Right ventricle myocardium superior (tissue), 1 donor: ENCODE results near the gene DAAM2. TPM values are rescaled to one million over a fixed set of nuclear protein-coding genes. Genes with fewer than 3 reads are reported as not detected.

ENCODE experiments used
- ATAC-seq: fragments of 200-7000 bp; cut with Tn5 transposase; one replicate; pipeline ENCODE4 v1.9.1; 2020; ENCODE audit warnings: mild to moderate bottlenecking; ENCODE audit not compliant: poor library complexity
- DNase-seq: peaks from one replicate; pipeline ENCODE4 v3.0.0-alpha.2; 2020
- intact Hi-C: fragments of 100-400 bp; cut with DNase I; formaldehyde crosslinking; loops from one replicate; pipeline ENCODE4 v1.11.2; 2022
- total RNA-seq: library from RNA; stranded (reverse); fragmentation: NEBNext Ultra II Directional; extraction: Animal tissue kit (Norgen Biotek cat#: 25700); gene quantifications from one replicate; pipeline ENCODE4 v1.2.1, GENCODE V29; 2021
- donor health status: DM: no; HTN: yes; CAD: no; lungs with severe emphysema.

The DAAM2 gene
- total RNA-seq, 1 donor from 2014 or later, result 13.0 TPM

DNA sequence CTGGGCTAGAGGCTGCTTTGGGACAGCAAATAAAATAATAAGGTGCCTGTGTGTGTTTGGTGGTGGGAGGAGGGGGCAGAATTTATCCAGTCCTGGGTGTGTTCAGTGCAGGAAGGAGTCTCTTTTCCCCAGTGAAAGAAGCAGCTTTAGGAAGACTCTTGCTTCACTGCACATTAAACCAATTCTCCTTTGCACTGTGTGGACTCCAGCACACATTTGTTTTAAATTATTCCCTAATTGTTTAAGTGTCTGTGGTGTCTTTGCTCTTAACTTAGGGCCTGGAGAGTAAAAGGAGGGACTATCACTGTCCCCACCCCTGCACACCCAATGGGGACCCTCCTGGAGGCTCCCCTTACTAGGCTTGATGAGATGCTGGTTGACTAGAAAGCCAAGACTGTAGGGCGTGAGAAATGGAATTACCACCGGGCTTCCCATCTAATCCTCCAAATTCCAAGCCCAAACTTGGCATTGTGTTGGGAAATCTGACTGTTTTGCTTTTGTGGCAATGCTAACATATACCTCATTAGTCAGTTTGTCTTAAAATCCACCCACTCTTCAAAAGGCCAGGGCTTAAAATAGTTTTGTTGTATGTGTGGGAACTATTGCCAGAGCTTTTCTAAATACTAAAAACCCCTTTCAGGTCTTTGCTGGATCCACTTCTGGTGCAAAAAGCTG, 13.5 kb upstream of the DAAM2 start:
- DNase-seq (no peak), ATAC-seq (no peak)
- intact Hi-C loops, result no loop called here

GRCh38 chr6:39785281-39785680, 6.9 kb upstream of the DAAM2 start:
- DNase-seq (no peak), ATAC-seq (no peak)
- intact Hi-C loops, result no loop called here

GRCh38 chr6:39786649-39787048, 5.5 kb upstream of the DAAM2 start:
- intact Hi-C loops, result no loop called here
- no peak for DNase-seq
- no peak for ATAC-seq

- ATAC-seq, result no peak
- DNase-seq, result no peak
- intact Hi-C loops, result no loop called here
Measured at GRCh38 chr6:39787322-39787721, 4.9 kb upstream of the DAAM2 start.

DNA sequence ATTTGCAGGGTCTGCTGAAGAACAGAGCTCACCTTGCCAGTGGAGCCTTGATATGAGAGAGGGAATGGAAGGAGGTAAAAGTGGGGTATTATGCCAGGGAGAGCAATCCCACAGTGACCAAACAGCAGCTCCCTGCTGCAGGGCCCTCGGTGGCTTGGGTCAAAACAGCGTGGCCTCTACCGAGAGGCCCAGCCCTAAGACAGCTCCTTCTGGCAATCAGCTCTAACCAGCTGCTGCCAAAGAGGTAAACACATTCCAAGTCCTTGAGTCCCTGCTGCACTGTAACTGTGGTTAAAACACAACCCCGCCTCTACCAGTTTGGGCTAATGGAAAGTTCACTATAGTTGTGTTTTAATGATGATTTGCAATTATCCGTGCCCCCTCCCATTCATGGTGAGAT, 1.4 kb upstream of the DAAM2 start:
- no peak for ATAC-seq

GRCh38 chr6:39791311-39791710, 865 bp upstream of the DAAM2 start:
- intact Hi-C loops, result no loop called here
- ATAC-seq, result peak; percentile 40
- no peak for DNase-seq

More for the DNA sequence above, 1.4 kb upstream of the DAAM2 start:
- no peak for DNase-seq
- intact Hi-C loops, result no loop called here

- peak; percentile 7 for ATAC-seq
- intact Hi-C loops, result no loop called here
- no peak for DNase-seq
Measured at GRCh38 chr6:39792540-39793450, 619 bp downstream of the DAAM2 start.

- DNase-seq, result no peak
- intact Hi-C loops, result no loop called here
- ATAC-seq, result no peak
Measured at GRCh38 chr6:39793516-39793915, 1.3 kb downstream of the DAAM2 start.

DNA sequence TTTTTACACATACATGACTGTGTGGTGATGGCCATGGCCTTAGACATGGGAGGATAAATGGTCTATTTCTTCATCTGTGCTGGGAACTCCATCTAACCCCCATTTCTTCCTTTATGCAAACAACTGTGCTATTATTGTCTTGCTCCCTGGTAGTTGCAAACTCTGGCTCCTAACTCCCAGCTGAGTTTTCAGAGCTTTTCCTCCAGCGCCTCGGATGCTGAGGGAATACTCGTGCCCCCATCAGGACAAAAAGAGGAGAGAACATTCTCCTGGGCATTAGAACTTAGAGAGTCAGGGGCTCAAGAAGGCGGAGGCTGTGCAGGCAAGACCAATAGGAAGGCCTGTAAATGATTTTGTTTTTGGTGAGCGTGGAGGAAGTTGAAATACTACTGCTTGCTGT, 2.1 kb downstream of the DAAM2 start:
- intact Hi-C loops, result no loop called here
- ATAC-seq, result no peak
- DNase-seq, result no peak

DNA sequence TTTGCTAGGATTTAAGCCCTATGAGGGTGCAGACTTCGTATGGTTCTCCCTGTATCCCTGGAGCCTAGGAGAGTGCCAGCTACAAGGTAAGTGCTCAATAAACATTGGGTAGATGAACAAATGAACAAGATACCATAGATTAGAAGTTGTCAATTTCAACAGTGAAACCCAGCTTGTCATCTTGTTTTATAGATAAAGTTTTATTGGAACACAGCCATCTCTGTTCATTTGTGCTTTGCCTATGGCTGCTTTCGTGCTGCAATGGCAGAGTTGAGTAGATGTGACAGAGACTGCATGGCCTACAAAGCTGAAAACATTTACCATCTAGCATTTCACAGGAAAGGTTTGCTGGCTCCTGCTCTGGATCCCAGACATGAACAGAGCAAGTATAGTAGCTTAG, 5.6 kb downstream of the DAAM2 start:
- no peak for DNase-seq
- intact Hi-C loops, result no loop called here
- no peak for ATAC-seq

DNA sequence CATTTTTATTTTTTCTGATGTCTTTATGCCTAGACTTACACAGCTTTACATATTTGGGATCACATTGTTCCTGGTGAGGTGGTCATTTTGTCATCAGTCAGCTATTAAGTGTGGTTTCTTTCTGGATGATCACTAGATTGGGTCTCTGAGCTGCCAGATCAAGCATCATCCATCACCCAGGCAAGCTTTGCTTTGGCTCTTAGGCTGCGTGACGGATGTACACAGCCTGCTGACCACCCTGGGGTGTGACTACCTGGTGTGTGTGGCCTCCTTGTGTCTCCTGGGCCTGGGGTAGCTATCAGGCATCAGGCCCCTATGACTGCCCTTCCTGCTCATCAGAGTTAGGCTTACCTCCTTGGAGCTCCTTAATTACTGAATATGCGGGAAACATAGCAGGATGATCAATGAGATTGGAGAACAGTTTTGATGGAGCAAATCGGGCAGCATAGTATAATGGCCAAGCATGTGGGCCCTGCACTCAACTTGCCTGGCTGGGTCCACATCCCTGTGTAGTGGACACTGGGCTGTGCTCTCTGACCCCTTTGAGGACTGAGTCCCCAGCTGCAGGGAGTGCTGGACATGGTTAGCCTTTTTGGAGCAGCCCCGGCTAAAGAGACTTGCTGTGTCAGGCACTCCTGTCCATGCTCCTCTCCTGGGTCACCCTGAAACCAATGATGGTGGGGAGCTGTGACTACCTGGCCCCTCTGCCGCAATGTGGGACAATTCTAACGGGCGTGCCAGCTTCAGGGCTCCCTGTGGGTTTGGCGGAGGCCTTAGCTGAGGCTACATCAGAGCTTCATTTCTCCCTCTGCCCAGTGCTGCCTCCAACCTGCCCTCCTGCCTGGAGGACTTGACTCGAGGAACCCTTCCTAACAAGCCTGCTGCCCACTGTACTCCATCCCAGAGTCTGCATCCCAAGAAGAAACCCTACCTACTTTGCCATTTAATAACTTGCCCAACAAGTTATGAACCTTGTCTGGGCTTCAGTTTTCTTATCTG, 8.2 kb downstream of the DAAM2 start:
- intact Hi-C loops, result no loop called here
- ATAC-seq (no peak), DNase-seq (no peak)

DNA sequence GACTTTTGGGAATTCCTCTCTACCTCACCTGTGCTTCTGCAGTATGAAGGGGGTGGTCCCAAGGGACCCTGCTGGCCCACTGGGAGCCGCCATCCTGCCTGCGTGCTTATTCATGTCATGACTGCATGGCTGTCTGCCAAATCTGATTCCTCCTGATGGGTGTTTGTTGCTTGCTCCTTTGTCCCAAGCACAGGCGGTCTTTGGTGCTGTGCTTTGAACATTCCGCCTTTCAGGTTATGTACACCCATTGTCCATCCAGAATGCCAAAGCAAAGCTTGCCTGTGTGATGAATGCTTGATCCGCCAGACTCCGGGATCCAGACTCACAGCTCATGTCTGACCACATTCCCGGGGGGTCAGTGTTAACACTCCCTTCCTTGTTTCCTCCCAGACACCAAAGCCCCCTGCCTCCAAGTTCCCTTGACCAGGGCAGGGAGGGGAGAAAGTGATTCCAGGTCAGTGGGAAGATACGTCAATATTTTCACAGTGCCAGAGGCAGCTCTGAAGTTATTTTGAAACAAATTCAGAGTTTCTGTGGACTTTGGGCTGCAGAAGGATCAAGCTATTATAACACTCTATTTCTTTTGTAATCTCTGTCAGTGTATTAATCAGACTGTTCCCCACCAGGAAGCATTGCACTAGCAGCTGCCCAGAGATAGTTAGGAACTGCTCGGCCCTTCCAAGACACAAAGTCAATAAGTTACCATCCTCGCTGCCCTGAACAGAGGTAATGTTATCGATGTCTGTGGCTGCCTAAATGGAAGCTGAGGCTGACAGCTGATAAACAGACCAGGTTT, 9.5 kb downstream of the DAAM2 start:
- intact Hi-C loops, result no loop called here
- DNase-seq (no peak), ATAC-seq (no peak)

- DNase-seq (no peak), ATAC-seq (no peak)
- intact Hi-C loops, result no loop called here
Measured at GRCh38 chr6:39803872-39804271, 11.7 kb downstream of the DAAM2 start.

GRCh38 chr6:39804466-39805065, 12.4 kb downstream of the DAAM2 start:
- ATAC-seq, result no peak
- no peak for DNase-seq
- intact Hi-C loops, result no loop called here

DNA sequence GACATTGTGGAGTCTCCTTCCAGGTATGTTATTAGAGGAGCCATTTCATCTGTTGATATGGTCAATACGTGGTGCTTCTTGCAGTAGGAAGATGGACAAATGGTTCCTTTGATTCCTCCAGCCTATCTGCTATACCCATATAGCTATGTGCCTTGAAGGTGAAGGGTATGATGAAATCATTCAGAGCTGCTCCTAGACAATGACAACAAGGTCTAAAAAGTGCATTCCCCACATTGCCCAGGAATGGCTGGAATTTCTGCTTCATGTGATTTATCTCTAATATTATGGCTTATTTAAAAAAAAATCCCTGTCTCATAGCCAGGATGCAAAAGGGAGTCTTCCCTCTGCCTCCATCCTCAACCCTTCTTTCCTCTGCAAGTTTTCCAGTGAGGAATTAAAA, 14.1 kb downstream of the DAAM2 start:
- DNase-seq (no peak), ATAC-seq (no peak)
- intact Hi-C loops, result no loop called here

- intact Hi-C loops, result no loop called here
- no peak for ATAC-seq
- DNase-seq, result no peak
Measured at GRCh38 chr6:39808346-39808745, 16.2 kb downstream of the DAAM2 start.

DNA sequence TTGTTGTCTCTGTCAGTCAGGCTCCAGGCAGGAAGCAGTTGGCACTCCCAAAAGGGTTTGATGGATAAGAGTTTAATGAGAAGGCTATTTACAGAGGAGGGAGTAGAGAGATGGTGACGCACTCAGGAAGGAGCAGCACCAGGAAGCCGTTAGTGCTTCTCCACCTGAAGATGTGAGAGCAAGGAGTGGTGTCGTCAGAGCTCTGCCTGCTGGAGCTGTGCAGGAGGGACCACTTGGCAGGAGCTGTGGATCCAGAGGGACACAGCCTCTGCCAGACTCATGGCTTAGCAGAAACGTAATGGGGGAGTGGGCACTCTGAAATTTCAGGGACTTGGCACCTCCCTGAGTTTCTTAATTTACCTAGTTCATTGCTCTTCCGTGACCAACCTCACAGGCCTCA, 16.8 kb downstream of the DAAM2 start:
- ATAC-seq (no peak), DNase-seq (no peak)

GRCh38 chr6:39811835-39812345, 19.7 kb downstream of the DAAM2 start:
- intact Hi-C loops, result no loop called here
- no peak for ATAC-seq

More for the DNA sequence above, 16.8 kb downstream of the DAAM2 start:
- intact Hi-C loops, result no loop called here

More at GRCh38 chr6:39811835-39812345, 19.7 kb downstream of the DAAM2 start:
- no peak for DNase-seq
